ENCODE data around the gene FICD.

DNA sequence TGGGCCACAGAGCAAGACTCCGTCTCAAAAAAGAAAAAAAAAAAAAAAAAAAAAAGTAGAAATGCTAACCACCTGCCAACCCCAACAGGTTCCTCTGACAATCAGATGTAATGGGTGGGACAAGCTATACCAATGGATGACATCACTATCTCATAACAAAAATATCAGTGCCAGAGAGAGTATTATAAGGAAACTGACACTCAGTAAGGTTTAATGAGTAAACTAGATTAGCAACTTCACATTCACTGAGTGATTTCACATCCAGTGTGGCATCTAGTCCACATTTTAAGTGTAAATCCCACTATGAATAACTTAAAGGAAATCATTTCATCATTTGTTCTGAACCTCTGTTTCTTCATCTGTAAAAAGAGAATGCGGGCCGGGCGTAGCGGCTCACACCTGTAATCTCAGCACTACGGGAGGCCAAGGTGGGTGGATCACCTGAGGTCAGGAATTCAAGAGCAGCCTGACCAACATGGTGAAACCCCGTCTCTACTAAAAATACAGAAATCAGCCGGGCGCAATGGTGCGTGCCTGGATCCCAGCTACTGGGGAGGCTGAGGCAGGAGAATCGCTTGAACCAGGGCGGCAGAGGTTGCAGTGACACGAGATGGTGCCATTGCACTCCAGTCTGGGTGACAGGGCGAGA lies 44.1 kb downstream of the FICD start:
- TF ChIP-seq EZH2 (IDR thresholded peaks at IDR 0.05) (no peak), POLR2AphosphoS5 (IDR thresholded peaks at IDR 0.05; ENCODE audit: borderline replicate concordance, low read depth, low read length) (no peak), FOXP2 (optimal IDR thresholded peaks at IDR 0.05; ENCODE audit: control extremely low read depth, extremely low read length, insufficient read depth) (no peak)

Measured in SK-N-MC (cell line).